Skeletal muscle satellite cell (primary cell): Measurements from ENCODE around the gene SV2B.
"Not testable (repeated sequence)": the region's sequence is repeated elsewhere in the genome, so short reads cannot be mapped to it uniquely, and the experiment has no call there.

Experiments
- H3K27me3 ChIP-seq: 2 replicates; pipeline ENCODE4 v1.7.0; 2013; ENCODE audit warnings: low read length; ENCODE audit not compliant: control insufficient read depth, insufficient read depth
- H3K36me3 ChIP-seq: 2 replicates; pipeline ENCODE4 v1.7.0; 2013; ENCODE audit warnings: mild to moderate bottlenecking, control low read depth, low read length; ENCODE audit not compliant: insufficient read depth
- H3K4me1 ChIP-seq: 2 replicates; pipeline ENCODE4 v1.7.0; 2013; ENCODE audit warnings: low read length; ENCODE audit not compliant: control insufficient read depth, insufficient read depth
- H3K4me2 ChIP-seq: 2 replicates; pipeline ENCODE4 v1.7.0; 2013; ENCODE audit warnings: mild to moderate bottlenecking, low read length
- H3K4me3 ChIP-seq: 2 replicates; pipeline ENCODE4 v1.7.0; 2013; ENCODE audit warnings: low read length
- H3K9ac ChIP-seq: 2 replicates; pipeline ENCODE4 v1.7.0; 2013; ENCODE audit warnings: mild to moderate bottlenecking, low read depth, low read length, moderate library complexity
- H3K9me3 ChIP-seq: replicated peaks from 2 replicates; pipeline ENCODE4 v1.7.0; 2013; ENCODE audit warnings: mild to moderate bottlenecking, control low read depth, low read length

The SV2B gene

DNA sequence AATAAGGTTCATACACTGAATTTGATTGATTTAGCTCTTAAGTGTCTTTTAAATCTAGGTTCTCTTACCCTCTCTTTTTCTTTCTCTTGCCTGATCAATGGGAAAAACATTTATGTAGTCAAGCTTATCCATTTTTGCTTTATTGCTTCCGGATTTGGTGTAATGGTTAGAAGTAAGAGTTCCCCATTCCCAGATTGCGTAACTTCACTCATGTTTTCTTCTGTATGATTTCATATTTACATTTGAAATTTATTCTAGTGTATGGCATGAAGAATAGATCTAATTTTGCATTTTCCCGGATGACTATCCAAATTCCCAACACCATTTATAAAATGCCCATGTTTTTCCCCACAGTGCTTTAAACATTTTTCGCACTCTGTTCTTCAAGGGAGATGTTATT lies 27.9 kb upstream of the SV2B start:
- Histone ChIP-seq H3K36me3 (no peaks in the 10 kb centered on the region), H3K9me3 (no peaks in the 10 kb centered on the region), H3K4me1 (no peaks in the 10 kb centered on the region), H3K9ac (no peak overlapping the region), H3K4me3 (no peak overlapping the region), H3K27me3 (peaks cover 3% of the 10 kb centered on the region), H3K4me2 (no peak overlapping the region)

DNA sequence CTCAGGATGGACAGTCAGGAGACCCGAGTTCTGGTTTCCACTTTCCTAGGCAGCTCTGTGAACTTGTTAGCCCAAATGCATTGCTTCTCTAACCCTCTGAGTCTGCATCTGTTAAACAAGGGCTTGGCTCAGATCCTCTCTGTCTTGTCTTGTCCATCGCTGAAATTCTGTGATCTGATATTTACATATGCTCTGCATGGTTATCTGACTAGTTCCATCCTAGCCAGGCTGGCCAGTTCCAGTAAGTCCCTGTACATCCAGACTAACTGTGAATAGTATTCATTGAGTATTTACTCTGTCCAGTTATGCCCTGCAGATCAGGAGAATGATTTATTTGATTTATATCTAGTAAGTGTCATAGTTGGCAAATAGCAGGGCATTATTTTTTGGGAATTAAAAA lies 27.0 kb upstream of the SV2B start:
- H3K9ac ChIP-seq, result no peak overlapping the region
- H3K27me3 ChIP-seq, result peaks cover 3% of the 10 kb centered on the region
- H3K4me2 ChIP-seq, result no peak overlapping the region
- H3K9me3 ChIP-seq, result no peaks in the 10 kb centered on the region
- no peaks in the 10 kb centered on the region for H3K36me3 ChIP-seq
- no peak overlapping the region for H3K4me3 ChIP-seq
- H3K4me1 ChIP-seq, result no peaks in the 10 kb centered on the region

DNA sequence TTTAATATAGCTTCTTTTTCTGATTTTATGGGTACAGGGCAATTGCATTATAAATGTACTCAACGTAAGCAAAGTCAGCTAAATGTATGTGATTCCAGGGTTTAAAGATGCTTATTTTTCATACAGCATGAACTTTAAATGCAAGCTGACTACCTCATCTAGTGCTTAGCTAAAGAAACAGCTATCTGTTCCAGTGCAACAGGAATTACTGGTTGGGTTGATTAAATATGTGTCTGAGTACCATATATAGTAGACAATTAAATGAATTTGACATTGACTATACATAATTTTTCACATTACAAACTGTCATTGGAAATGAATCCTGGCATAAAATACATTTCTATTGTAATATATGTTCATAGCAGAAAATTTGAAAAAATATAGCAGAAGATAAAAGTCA lies 26.3 kb upstream of the SV2B start:
- Histone ChIP-seq H3K4me2 (no peak overlapping the region), H3K27me3 (peaks cover 3% of the 10 kb centered on the region), H3K9ac (no peak overlapping the region), H3K4me1 (no peaks in the 10 kb centered on the region), H3K9me3 (no peaks in the 10 kb centered on the region), H3K36me3 (no peaks in the 10 kb centered on the region), H3K4me3 (no peak overlapping the region)

- H3K4me2 ChIP-seq, result no peak overlapping the region
- H3K4me1 ChIP-seq, result no peaks in the 10 kb centered on the region
- H3K9me3 ChIP-seq, result no peaks in the 10 kb centered on the region
- H3K27me3 ChIP-seq, result no peaks in the 10 kb centered on the region
- H3K9ac ChIP-seq, result no peak overlapping the region
- H3K36me3 ChIP-seq, result no peaks in the 10 kb centered on the region
- H3K4me3 ChIP-seq, result no peak overlapping the region
Observed at GRCh38 chr15:91075739-91076138, 24.3 kb upstream of the SV2B start.

DNA sequence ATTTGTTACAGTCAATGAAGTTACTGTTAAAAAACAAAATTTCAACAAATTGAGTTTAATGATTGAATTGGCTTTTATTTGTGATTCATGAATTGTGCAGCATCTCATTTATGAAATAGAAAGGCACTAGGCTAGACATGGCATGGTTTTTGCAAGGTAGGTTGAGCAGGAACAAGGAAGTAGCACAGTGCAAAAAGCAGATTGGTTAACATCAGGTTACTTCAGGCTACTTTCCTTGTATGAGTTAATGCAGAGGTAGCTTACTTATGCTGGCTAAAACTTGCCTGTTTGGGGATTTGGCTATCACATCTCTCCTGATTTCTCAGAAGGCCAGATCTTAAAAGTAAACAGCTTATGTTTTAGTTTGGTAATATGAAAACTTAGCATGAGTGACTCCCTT lies 23.0 kb upstream of the SV2B start:
- Histone ChIP-seq H3K27me3 (no peaks in the 10 kb centered on the region), H3K4me1 (no peaks in the 10 kb centered on the region), H3K36me3 (no peaks in the 10 kb centered on the region), H3K4me2 (no peak overlapping the region), H3K9ac (no peak overlapping the region), H3K9me3 (no peaks in the 10 kb centered on the region), H3K4me3 (no peak overlapping the region)

DNA sequence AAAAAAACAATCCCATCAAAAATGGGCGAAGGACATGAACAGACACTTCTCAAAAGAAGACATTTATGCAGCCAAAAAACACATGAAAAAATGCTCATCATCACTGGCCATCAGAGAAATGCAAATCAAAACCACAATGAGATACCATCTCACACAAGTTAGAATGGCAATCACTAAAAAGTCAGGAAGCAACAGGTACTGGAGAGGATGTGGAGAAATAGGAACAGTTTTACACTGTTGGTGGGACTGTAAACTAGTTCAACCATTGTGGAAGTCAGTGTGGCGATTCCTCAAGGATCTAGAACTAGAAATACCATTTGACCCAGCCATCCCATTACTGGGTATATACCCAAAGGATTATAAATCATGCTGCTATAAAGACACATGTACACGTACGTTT lies 6.2 kb upstream of the SV2B start:
- H3K4me3 ChIP-seq, H3K4me1 ChIP-seq, H3K9ac ChIP-seq, H3K36me3 ChIP-seq, H3K4me2 ChIP-seq, H3K9me3 ChIP-seq: not testable (repeated sequence)
- H3K27me3 ChIP-seq, result peaks cover 19% of the 10 kb centered on the region

GRCh38 chr15:91098451-91098850 lies 1.6 kb upstream of the SV2B start:
- Histone ChIP-seq H3K9ac (no peak overlapping the region), H3K36me3 (no peaks in the 10 kb centered on the region), H3K4me1 (peaks cover 12% of the 10 kb centered on the region), H3K4me3 (no peak overlapping the region), H3K27me3 (peaks cover 60% of the 10 kb centered on the region), H3K4me2 (no peak overlapping the region), H3K9me3 (no peaks in the 10 kb centered on the region)

DNA sequence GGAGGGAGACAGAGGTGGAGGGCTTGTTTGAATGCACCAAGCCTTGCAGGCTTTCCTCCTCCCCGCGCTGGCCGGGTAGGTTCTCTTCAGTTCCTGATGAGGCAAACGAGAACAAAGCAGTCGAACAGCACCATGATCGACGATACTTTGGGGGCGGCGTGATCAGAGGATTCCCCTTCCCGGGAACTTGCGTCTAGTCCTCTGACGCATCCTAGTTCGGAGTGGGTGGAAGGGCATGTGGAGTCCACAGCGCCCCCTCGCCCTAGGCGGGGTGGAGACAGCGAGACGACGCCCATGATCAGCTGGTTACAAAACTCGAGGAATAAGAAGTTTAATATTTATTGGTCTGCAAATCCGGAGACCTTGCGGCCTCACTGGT lies 452 bp upstream of the SV2B start:
- Histone ChIP-seq H3K4me2 (peak overlapping the region; percentile 91), H3K9ac (no peak overlapping the region), H3K36me3 (no peaks in the 10 kb centered on the region), H3K4me3 (peak overlapping the region; percentile 54), H3K27me3 (peaks cover 66% of the 10 kb centered on the region), H3K9me3 (no peaks in the 10 kb centered on the region), H3K4me1 (peaks cover 12% of the 10 kb centered on the region)

- no peaks in the 10 kb centered on the region for H3K36me3 ChIP-seq
- peak overlapping the region; percentile 91 for H3K4me2 ChIP-seq
- H3K27me3 ChIP-seq, result peaks cover 64% of the 10 kb centered on the region
- peaks cover 12% of the 10 kb centered on the region for H3K4me1 ChIP-seq
- no peaks in the 10 kb centered on the region for H3K9me3 ChIP-seq
- peak overlapping the region; percentile 54 for H3K4me3 ChIP-seq
- H3K9ac ChIP-seq, result no peak overlapping the region
Observed at GRCh38 chr15:91100814-91101607, 954 bp downstream of the SV2B start.

DNA sequence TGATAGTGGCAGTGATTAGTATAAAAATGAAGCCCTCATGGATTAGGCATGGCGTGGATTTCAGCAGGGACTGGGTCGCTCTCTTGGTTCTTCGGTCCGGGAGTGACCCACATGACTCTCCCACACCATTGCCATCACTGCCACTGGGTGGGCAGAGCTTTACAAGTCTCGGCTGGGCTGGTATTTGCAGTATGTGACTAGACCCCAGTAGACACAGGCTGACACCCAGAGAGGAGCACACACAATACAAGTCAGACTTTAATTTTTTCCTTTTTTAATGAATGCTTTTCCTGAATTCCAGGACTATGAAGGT lies 1.5 kb downstream of the SV2B start:
- Histone ChIP-seq H3K9me3 (no peaks in the 10 kb centered on the region), H3K4me2 (no peak overlapping the region), H3K9ac (no peak overlapping the region), H3K4me1 (peaks cover 12% of the 10 kb centered on the region), H3K4me3 (no peak overlapping the region), H3K36me3 (no peaks in the 10 kb centered on the region), H3K27me3 (peaks cover 64% of the 10 kb centered on the region)

GRCh38 chr15:91102546-91103330 lies 2.7 kb downstream of the SV2B start:
- no peak overlapping the region for H3K4me2 ChIP-seq
- no peak overlapping the region for H3K4me3 ChIP-seq
- H3K9me3 ChIP-seq, result no peaks in the 10 kb centered on the region
- no peaks in the 10 kb centered on the region for H3K36me3 ChIP-seq
- peaks cover 12% of the 10 kb centered on the region for H3K4me1 ChIP-seq
- no peak overlapping the region for H3K9ac ChIP-seq
- H3K27me3 ChIP-seq, result peaks cover 57% of the 10 kb centered on the region

DNA sequence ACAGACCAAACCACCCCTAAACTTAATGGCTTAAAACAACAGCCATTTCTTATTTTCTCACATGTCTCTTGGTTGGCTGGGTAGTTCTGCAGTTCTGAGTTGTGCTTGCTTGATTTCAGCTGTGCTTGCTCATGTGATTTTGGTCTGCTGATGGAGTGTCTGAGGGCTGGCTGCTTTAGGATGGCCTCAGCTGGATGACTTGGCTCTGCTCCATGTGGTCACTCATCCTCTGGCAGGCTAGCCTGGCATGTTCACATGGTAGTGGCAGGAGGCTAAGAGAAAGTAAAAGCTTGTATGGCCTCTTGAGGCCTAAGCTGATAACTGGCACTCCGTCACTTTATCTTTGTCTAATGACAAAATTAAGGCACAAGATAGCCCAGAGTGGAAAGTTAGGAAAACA lies 4.1 kb downstream of the SV2B start:
- Histone ChIP-seq H3K27me3 (peaks cover 48% of the 10 kb centered on the region), H3K36me3 (no peaks in the 10 kb centered on the region), H3K9me3 (no peaks in the 10 kb centered on the region), H3K9ac (no peak overlapping the region), H3K4me1 (peaks cover 12% of the 10 kb centered on the region), H3K4me2 (no peak overlapping the region), H3K4me3 (no peak overlapping the region)
